Astrocyte of the cerebellum (primary cell): ENCODE data around the gene NUDT7.

Source experiments
- DNase-seq: peaks from one replicate; pipeline ENCODE4 v3.0.0-alpha.2; 2011; ENCODE audit warnings: low read depth
- H3K4me3 ChIP-seq: 2 replicates; pipeline ENCODE4 v1.5.1; 2011; ENCODE audit warnings: mild to moderate bottlenecking, low read depth, low read length, moderate library complexity
- CTCF ChIP-seq: IDR thresholded peaks from 2 replicates; pipeline ENCODE4 v1.5.1; 2012; ENCODE audit warnings: low read length, low read depth, moderate library complexity, mild to moderate bottlenecking; ENCODE audit errors: missing control alignments
- in situ Hi-C: cut with HindIII; loops from 2 replicates; pipeline ENCODE4 v1.10.0; 2017; ENCODE audit warnings: low sequenced_read_pairs

The NUDT7 gene

GRCh38 chr16:77680496-77680895 is 41.8 kb upstream of the NUDT7 start:
- H3K4me3 ChIP-seq: no peak overlapping the region
- in situ Hi-C loops: no loop called here
- no peak for TF ChIP-seq CTCF
- no peak for DNase-seq

GRCh38 chr16:77682586-77682985 is 39.7 kb upstream of the NUDT7 start:
- in situ Hi-C loops: no loop called here
- no peak for TF ChIP-seq CTCF
- no peak for DNase-seq
- H3K4me3 ChIP-seq: no peak overlapping the region

GRCh38 chr16:77683397-77684180 is 38.7 kb upstream of the NUDT7 start:
- no peak for TF ChIP-seq CTCF
- in situ Hi-C loops: no loop called here

GRCh38 chr16:77684181-77684526 is 38.2 kb upstream of the NUDT7 start:
- in situ Hi-C loops: no loop called here
- H3K4me3 ChIP-seq: no peak overlapping the region
- no peak for DNase-seq
- no peak for TF ChIP-seq CTCF

More at GRCh38 chr16:77683397-77684180, 38.7 kb upstream of the NUDT7 start:
- DNase-seq: no peak
- no peak overlapping the region for H3K4me3 ChIP-seq

- in situ Hi-C loops: no loop called here
- DNase-seq: no peak
- TF ChIP-seq CTCF: no peak
- no peak overlapping the region for H3K4me3 ChIP-seq
These were observed 35.9 kb upstream of the NUDT7 start for GRCh38 chr16:77686385-77686784.

GRCh38 chr16:77689971-77690370 is 32.3 kb upstream of the NUDT7 start:
- DNase-seq: no peak
- H3K4me3 ChIP-seq: no peak overlapping the region
- TF ChIP-seq CTCF: no peak
- in situ Hi-C loops: no loop called here
